Breast epithelium (tissue), 3 donors: ENCODE measurements around the gene ERN1.

Source experiments
- CTCF ChIP-seq, 3 donors: fragments of 450-650 bp; IDR thresholded peaks; one replicate each; pipeline ENCODE4 v1.5.1; 2016 to 2017; ENCODE audit warnings: antibody characterized with exemption in 3 of 3, mild to moderate bottlenecking in 3 of 3, moderate library complexity in 3 of 3
- POLR2A ChIP-seq: fragments of 450-650 bp; IDR thresholded peaks from one replicate; pipeline ENCODE4 v1.6.1; 2016; ENCODE audit warnings: antibody characterized with exemption, mild to moderate bottlenecking, moderate library complexity

GRCh38 chr17:64081802-64082799 is 47.8 kb downstream of the ERN1 start:
- TF ChIP-seq CTCF (IDR thresholded peaks at IDR 0.05) (no peak), POLR2A (no peak)
